Immature natural killer cell (primary cell): ENCODE data around the gene PSKH1. TPM values are rescaled to one million over a fixed set of nuclear protein-coding genes. Genes with fewer than 3 reads are reported as not detected.

Experiments used
- DNase-seq, 3 donors: peaks; one replicate each; pipeline ENCODE4 v3.0.0; 2022; ENCODE audit warnings: mixed read lengths in 1 of 3
- H3K27ac Mint-ChIP-seq, 6 donors: one replicate each; pipeline ENCODE4 v1.8.0; 2020; ENCODE audit warnings: mixed read lengths in 6 of 6, mild to moderate bottlenecking in 5 of 6, inconsistent platforms in 4 of 6, moderate library complexity in 3 of 6
- H3K27me3 Mint-ChIP-seq, 3 donors: one replicate each; pipeline ENCODE4 v1.8.0; 2020 to 2021; ENCODE audit warnings: low read depth in 3 of 3, mild to moderate bottlenecking in 3 of 3, mixed read lengths in 3 of 3, moderate library complexity in 3 of 3, inconsistent platforms in 1 of 3
- H3K36me3 Mint-ChIP-seq, 3 donors: one replicate each; pipeline ENCODE4 v1.8.0; 2020; ENCODE audit warnings: mixed read lengths in 3 of 3, inconsistent platforms in 2 of 3, mild to moderate bottlenecking in 2 of 3
- H3K4me1 Mint-ChIP-seq, 2 donors: one replicate each; pipeline ENCODE4 v1.8.0; 2020; ENCODE audit warnings: inconsistent platforms in 2 of 2, mild to moderate bottlenecking in 2 of 2, mixed read lengths in 2 of 2, moderate library complexity in 1 of 2
- H3K4me3 Mint-ChIP-seq, 5 donors: one replicate each; pipeline ENCODE4 v1.8.0; 2020; ENCODE audit warnings: mild to moderate bottlenecking in 5 of 5, mixed read lengths in 5 of 5, inconsistent platforms in 3 of 5, moderate library complexity in 3 of 5
- H3K9me3 Mint-ChIP-seq, 6 donors: one replicate each; pipeline ENCODE4 v1.8.0; 2020; ENCODE audit warnings: mild to moderate bottlenecking in 6 of 6, mixed read lengths in 6 of 6, inconsistent platforms in 4 of 6, moderate library complexity in 3 of 6
- polyA plus RNA-seq, 3 donors: library from polyadenylated mRNA; unstranded; fragments of 300-500 nt; fragmentation: Illumina TruSeq; gene quantifications; one replicate each; pipeline ENCODE4 v1.2.3, GENCODE V29; 2021

The PSKH1 gene
- polyA plus RNA-seq, 3 donors from 2014 or later, result 16.4 to 40.6 (median 21.7) TPM

DNA sequence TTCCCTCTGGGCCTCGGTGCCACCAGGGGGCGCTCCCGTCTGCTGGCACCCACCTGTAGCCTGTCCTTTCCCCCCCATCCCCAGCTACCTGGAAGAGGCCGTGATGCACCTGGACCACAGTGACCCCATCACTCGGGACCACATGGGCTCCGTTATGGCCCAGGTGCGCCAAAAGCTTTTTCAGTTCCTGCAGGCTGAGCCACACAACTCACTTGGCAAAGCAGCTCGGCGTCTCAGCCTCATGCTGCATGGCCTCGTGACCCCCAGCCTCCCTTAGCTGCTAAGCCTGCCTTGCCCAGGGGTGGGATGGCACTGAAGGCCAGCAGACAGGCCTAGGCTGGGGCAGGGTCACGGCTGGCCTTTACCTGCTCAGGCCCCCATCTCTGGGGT is 9.2 kb upstream of the PSKH1 start:
- DNase-seq, result peak; percentile 60 to 70 (median 65)
- Mint-ChIP-seq H3K9me3 (no peaks in the 10 kb centered on the region), H3K36me3 (peaks cover 0 to 28% (median 15%) of the 10 kb centered on the region in 3 donors), H3K27ac (no peak overlapping the region), H3K27me3 (peaks cover 0 to 2% (median 0%) of the 10 kb centered on the region in 3 donors), H3K4me3 (no peak overlapping the region), H3K4me1 (no peaks in the 10 kb centered on the region)

GRCh38 chr16:67884684-67885083 is 8.4 kb upstream of the PSKH1 start, which contains the start of gene NRN1L:
NRN1L (plus strand) TSS chr16:67884885; CDS start chr16:67884904, 19 bp downstream.
- Mint-ChIP-seq H3K4me3 (no peak within 1 kb of the TSS), H3K27me3 (peaks cover 0 to 2% (median 0%) of the 10 kb centered on the region in 3 donors), H3K9me3 (no peaks in the 10 kb centered on the region), H3K27ac (no peak within 1 kb of the TSS), H3K36me3 (peaks cover 0 to 21% (median 10%) of the 10 kb centered on the region in 3 donors), H3K4me1 (no peaks in the 10 kb centered on the region)
- DNase-seq, result no peak

DNA sequence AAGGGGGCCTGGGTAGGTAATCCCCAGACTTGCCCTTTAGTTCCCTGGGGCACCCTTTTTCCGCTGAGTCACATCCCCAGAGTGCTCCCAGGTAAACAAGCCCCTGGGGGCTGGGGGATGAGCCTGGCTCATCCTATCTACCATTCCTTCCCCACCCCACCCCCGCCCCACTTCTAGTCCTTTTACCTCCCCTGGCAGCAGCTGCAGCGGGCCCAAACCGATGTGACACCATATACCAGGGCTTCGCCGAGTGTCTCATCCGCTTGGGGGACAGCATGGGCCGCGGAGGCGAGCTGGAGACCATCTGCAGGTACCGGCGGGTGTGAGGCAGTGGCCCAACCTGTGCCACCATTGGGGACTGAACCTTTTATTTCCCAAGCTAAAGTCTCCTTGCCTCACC is 7.5 kb upstream of the PSKH1 start:
- Mint-ChIP-seq H3K4me1 (no peaks in the 10 kb centered on the region), H3K27ac (no peak overlapping the region), H3K4me3 (no peak overlapping the region), H3K36me3 (peaks cover 0 to 17% (median 10%) of the 10 kb centered on the region in 3 donors), H3K27me3 (peaks cover 0 to 2% (median 0%) of the 10 kb centered on the region in 3 donors), H3K9me3 (no peaks in the 10 kb centered on the region)
- DNase-seq, result no peak

DNA sequence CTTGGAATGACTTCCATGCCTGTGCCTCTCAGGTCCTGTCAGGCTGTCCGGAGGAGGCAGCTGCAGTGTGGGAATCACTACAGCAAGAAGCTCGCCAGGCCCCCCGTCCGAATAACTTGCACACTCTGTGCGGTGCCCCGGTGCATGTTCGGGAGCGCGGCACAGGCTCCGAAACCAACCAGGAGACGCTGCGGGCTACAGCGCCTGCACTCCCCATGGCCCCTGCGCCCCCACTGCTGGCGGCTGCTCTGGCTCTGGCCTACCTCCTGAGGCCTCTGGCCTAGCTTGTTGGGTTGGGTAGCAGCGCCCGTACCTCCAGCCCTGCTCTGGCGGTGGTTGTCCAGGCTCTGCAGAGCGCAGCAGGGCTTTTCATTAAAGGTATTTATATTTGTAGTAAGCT is 7.1 kb upstream of the PSKH1 start:
- Mint-ChIP-seq H3K4me1 (no peaks in the 10 kb centered on the region), H3K36me3 (peaks cover 0 to 17% (median 10%) of the 10 kb centered on the region in 3 donors), H3K27ac (no peak overlapping the region), H3K9me3 (no peaks in the 10 kb centered on the region), H3K4me3 (no peak overlapping the region), H3K27me3 (peaks cover 0 to 2% (median 0%) of the 10 kb centered on the region in 3 donors)
- DNase-seq, result no peak

GRCh38 chr16:67886387-67886786 is 6.7 kb upstream of the PSKH1 start:
- H3K27ac Mint-ChIP-seq, result no peak overlapping the region
- no peaks in the 10 kb centered on the region for H3K4me1 Mint-ChIP-seq
- peaks cover 0 to 17% (median 10%) of the 10 kb centered on the region in 3 donors for H3K36me3 Mint-ChIP-seq
- H3K4me3 Mint-ChIP-seq, result no peak overlapping the region
- H3K27me3 Mint-ChIP-seq, result peaks cover 0 to 2% (median 0%) of the 10 kb centered on the region in 3 donors
- H3K9me3 Mint-ChIP-seq, result no peaks in the 10 kb centered on the region
- no peak for DNase-seq

- Mint-ChIP-seq H3K27ac (no peak overlapping the region), H3K27me3 (no peaks in the 10 kb centered on the region), H3K9me3 (no peaks in the 10 kb centered on the region), H3K4me3 (no peak overlapping the region), H3K4me1 (peaks cover 7 to 10% of the 10 kb centered on the region in 2 donors), H3K36me3 (peaks cover 0 to 6% (median 5%) of the 10 kb centered on the region in 3 donors)
- no peak for DNase-seq
Measured at GRCh38 chr16:67888331-67888730, 4.7 kb upstream of the PSKH1 start.

DNA sequence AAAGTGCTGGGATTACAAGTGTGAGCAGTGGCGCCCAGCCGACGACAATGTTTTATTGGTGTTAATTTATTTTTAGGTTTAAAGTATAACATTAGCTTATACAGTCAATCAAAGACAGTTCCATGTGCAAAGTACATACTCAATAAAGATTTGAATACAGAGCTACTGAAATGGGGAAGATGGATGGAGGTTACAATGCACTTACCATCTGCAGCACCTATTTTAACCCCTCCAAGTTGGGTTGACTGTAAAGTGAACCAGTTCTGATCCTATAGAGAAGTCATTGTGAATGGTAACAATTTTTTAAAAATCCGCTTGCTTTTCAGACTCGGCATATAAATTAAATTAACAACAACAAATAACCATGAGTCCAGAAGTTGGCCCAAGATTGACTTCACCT is 679 bp upstream of the PSKH1 start:
- Mint-ChIP-seq H3K27ac (peak overlapping the region; percentile 93 to 96 (median 94)), H3K9me3 (no peaks in the 10 kb centered on the region), H3K4me3 (peak overlapping the region; percentile 89 to 96 (median 93)), H3K27me3 (peaks cover 0 to 2% (median 0%) of the 10 kb centered on the region in 3 donors), H3K36me3 (no peaks in the 10 kb centered on the region), H3K4me1 (peaks cover 37% of the 10 kb centered on the region in 2 donors)
- DNase-seq, result no peak

DNA sequence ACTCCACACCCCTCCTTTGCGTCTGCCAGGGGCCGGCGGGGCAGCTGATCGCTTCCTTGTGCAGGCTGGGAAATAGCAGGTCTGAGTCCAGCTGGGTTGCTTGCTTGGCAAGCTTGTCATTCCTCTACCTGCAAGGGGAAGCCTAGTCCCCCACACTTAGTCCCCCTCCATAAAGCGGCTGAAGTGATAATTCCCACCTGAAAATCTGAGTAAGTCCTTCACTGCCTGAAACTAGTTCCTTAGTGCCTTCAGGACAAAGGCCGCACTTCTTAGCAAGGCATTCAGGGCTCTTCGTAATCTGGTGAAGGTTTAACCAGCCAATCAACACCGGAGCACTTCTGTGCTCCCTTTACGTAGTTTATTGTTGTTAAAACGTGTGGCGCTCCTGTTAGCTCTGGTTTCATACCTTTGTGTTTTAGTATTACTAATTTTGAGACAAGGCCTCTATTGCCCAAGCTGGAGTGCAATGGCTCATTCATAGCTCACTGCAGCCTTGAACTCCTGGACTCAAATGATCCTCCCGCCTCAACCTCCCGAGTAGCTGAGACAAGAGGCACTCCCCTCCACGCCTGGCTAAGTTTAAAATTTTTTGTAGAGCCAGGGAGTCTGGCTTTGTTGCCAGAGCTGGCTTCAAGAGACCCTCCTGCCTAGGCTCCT is 817 bp downstream of the PSKH1 start:
- Mint-ChIP-seq H3K4me1 (peaks cover 38 to 40% of the 10 kb centered on the region in 2 donors), H3K9me3 (no peaks in the 10 kb centered on the region), H3K27ac (peak overlapping the region; percentile 93 to 98 (median 95)), H3K27me3 (peaks cover 0 to 2% (median 0%) of the 10 kb centered on the region in 3 donors), H3K4me3 (peak overlapping the region; percentile 89 to 95 (median 93)), H3K36me3 (no peaks in the 10 kb centered on the region)
- DNase-seq, result no peak

GRCh38 chr16:67897231-67897630 is 4.2 kb downstream of the PSKH1 start:
- no peaks in the 10 kb centered on the region for H3K9me3 Mint-ChIP-seq
- no peak for DNase-seq
- no peak overlapping the region for H3K4me3 Mint-ChIP-seq
- peaks cover 0 to 2% (median 0%) of the 10 kb centered on the region in 3 donors for H3K27me3 Mint-ChIP-seq
- peak overlapping the region in 3 of 6 donors; percentile 9 to 43 (median 38) for H3K27ac Mint-ChIP-seq
- peaks cover 38 to 48% of the 10 kb centered on the region in 2 donors for H3K4me1 Mint-ChIP-seq
- H3K36me3 Mint-ChIP-seq, result no peaks in the 10 kb centered on the region

DNA sequence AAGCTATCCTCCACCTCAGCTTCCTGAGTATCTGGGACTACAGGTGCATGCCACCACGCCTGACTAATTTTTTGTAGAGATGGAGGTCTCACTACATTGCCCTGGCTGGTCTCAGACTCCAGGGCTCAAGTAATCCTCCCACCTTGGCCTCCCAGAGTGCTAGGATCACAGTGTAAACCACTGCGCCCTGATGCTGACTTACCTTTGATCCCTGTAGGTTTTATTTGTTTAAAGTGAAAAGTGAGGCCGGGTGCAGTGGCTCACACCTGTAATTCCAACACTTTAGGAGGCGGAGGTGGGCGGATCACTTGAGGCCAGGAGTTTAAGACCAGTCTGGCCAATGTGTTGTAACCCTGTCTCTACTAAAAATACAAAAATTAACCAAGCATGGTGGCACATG is 8.7 kb downstream of the PSKH1 start:
- Mint-ChIP-seq H3K27ac (no peak overlapping the region), H3K27me3 (no peaks in the 10 kb centered on the region), H3K4me3 (no peak overlapping the region)

GRCh38 chr16:67902831-67903230 is 9.8 kb downstream of the PSKH1 start:
- no peak overlapping the region for H3K4me3 Mint-ChIP-seq
- no peaks in the 10 kb centered on the region for H3K9me3 Mint-ChIP-seq
- DNase-seq, result no peak
- H3K27me3 Mint-ChIP-seq, result no peaks in the 10 kb centered on the region
- peaks cover 5 to 10% of the 10 kb centered on the region in 2 donors for H3K4me1 Mint-ChIP-seq
- H3K36me3 Mint-ChIP-seq, result peaks cover 0 to 8% (median 4%) of the 10 kb centered on the region in 3 donors
- H3K27ac Mint-ChIP-seq, result peak overlapping the region in 1 of 6 donors; percentile 35

More for the DNA sequence above, 8.7 kb downstream of the PSKH1 start:
- Mint-ChIP-seq H3K9me3 (no peaks in the 10 kb centered on the region), H3K36me3 (peaks cover 0 to 8% (median 4%) of the 10 kb centered on the region in 3 donors), H3K4me1 (peaks cover 14 to 17% of the 10 kb centered on the region in 2 donors)
- DNase-seq, result no peak

DNA sequence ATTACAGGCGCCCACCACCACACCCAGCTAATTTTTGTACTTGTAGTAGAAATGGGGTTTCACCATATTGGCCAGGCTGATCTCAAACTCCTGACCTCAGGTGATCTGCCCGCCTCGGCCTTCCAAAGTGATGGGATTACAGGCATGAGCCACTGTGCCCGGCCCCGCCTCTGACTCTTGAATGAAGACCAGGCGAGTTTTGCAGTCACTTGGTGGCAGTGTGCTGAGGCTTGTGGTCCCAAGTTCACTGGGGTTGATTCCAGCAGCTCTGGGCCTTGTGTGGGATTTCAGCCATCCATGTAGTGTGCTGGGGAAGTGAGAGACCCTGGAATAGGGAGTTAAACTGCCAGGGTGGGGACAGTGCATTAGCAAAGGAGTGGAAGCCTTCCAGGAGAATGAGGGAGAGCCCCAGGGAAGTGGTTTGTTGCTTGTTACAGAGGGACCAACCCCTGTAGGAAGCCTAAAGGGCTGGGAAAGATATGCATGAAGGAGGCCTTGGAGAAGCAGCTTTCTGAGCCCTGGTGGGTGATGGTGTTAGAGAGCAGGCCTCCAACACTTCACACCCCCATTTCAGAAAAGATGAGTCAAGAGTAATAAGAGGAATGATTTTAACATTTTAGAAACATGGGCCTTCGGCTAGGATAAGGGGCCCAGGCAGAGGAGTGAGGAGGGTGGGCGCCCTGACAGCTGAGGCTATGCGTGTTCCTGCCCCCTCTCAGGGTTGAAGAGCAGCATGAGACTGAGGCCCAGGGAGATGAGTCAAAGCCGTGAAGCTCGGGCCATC is 14.5 kb downstream of the PSKH1 start:
- Mint-ChIP-seq H3K27ac (no peak overlapping the region), H3K9me3 (no peaks in the 10 kb centered on the region), H3K27me3 (no peaks in the 10 kb centered on the region), H3K36me3 (peaks cover 0 to 8% (median 8%) of the 10 kb centered on the region in 3 donors), H3K4me3 (no peak overlapping the region), H3K4me1 (peaks cover 2 to 5% of the 10 kb centered on the region in 2 donors)
- DNase-seq, result no peak

DNA sequence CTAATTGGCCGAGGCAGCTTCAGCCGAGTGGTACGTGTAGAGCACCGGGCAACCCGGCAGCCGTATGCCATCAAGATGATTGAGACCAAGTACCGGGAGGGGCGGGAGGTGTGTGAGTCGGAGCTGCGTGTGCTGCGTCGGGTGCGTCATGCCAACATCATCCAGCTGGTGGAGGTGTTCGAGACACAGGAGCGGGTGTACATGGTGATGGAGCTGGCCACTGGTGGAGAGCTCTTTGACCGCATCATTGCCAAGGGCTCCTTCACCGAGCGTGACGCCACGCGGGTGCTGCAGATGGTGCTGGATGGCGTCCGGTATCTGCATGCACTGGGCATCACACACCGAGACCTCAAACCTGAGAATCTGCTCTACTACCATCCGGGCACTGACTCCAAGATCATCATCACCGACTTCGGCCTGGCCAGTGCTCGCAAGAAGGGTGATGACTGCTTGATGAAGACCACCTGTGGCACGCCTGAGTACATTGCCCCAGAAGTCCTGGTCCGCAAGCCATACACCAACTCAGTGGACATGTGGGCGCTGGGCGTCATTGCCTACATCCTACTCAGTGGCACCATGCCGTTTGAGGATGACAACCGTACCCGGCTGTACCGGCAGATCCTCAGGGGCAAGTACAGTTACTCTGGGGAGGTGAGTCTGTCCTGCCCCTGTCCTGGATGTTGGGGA is 16.1 kb downstream of the PSKH1 start:
- H3K27ac Mint-ChIP-seq, result no peak overlapping the region
- H3K4me3 Mint-ChIP-seq, result no peak overlapping the region
- no peaks in the 10 kb centered on the region for H3K9me3 Mint-ChIP-seq
- no peak for DNase-seq
- peaks cover 0 to 2% of the 10 kb centered on the region in 2 donors for H3K4me1 Mint-ChIP-seq
- peaks cover 0 to 8% (median 7%) of the 10 kb centered on the region in 3 donors for H3K36me3 Mint-ChIP-seq
- H3K27me3 Mint-ChIP-seq, result no peaks in the 10 kb centered on the region
